GM12878 (cell line): Measurements from ENCODE around the gene PLB1. TPM values are rescaled to one million over a fixed set of nuclear protein-coding genes. Genes with fewer than 3 reads are reported as not detected.

Experiments used
- ATAC-seq: fragments of 200-7000 bp; cut with Tn5 transposase; 3 replicates; pipeline ENCODE4 v1.9.1; 2020; ENCODE audit warnings: mild to moderate bottlenecking, moderate library complexity
- BruUV-seq: library from RNA; stranded (reverse); fragments of 400-500 nt; replicated peaks from 2 replicates; lab custom pipeline; 2021; lab: Mats Ljungman, UMichigan
- CTCF ChIA-PET: fragments of 300-600 bp; sonication (Branson Sonifier 250); formaldehyde crosslinking; extraction: SDS; loops from one replicate; lab custom pipeline; 2021; ENCODE audit warnings: inconsistent platforms; lab: Yijun Ruan, JAX
- POLR2A ChIA-PET: fragments of 350-600 bp; formaldehyde crosslinking; extraction: SDS; loops from one replicate; lab custom pipeline; 2021; ENCODE audit warnings: inconsistent platforms; lab: Charles Lee
- RAD21 ChIA-PET: fragments of 300-600 bp; sonication (Branson Sonifier 250); formaldehyde crosslinking; loops from one replicate; lab custom pipeline; 2023; ENCODE audit warnings: antibody characterized with exemption; ENCODE audit not compliant: unreplicated experiment; lab: Charles Lee
- SMC1A ChIA-PET: fragments of 300-600 bp; sonication (Branson Sonifier 250); formaldehyde crosslinking; loops from one replicate; lab custom pipeline; 2023; ENCODE audit not compliant: unreplicated experiment, uncharacterized antibody; lab: Charles Lee
- DNase-seq: peaks from one replicate; pipeline ENCODE4 v3.0.0-alpha.2; 2011; ENCODE audit warnings: low read depth, low spot score
- FAIRE-seq: peaks from 3 replicates; lab custom pipeline; 2011; peaks lifted over from hg19 to GRCh38; lab: Jason Lieb, UNC
- H2AFZ ChIP-seq: 2 replicates; pipeline ENCODE4 v1.6.0; 2011; ENCODE audit warnings: low read depth, low read length, control low read depth; ENCODE audit not compliant: control insufficient read depth
- H3K27ac ChIP-seq: 2 replicates; pipeline ENCODE4 v1.5.1; 2011; ENCODE audit warnings: control low read depth; ENCODE audit not compliant: control insufficient read depth, insufficient read depth
- H3K27me3 ChIP-seq, 2 experiments: replicated peaks in 1 of 2; 2 replicates each; pipeline versions ENCODE4 v1.6.0 to v1.6.1; 2011; ENCODE audit warnings: low read length in 1 of 2; ENCODE audit not compliant: control insufficient read depth in 2 of 2, insufficient read depth in 2 of 2
- H3K36me3 ChIP-seq, 2 experiments: 2 replicates each; pipeline ENCODE4 v1.5.1; 2011; ENCODE audit warnings: low read length in 1 of 2; ENCODE audit not compliant: control insufficient read depth in 2 of 2, insufficient read depth in 2 of 2
- H3K4me1 ChIP-seq: 2 replicates; pipeline ENCODE4 v1.6.1; 2011; ENCODE audit warnings: mild to moderate bottlenecking, low read length, moderate library complexity, mixed read lengths; ENCODE audit not compliant: control insufficient read depth, insufficient read depth
- H3K4me2 ChIP-seq: 2 replicates; pipeline ENCODE4 v1.6.0; 2011; ENCODE audit warnings: control low read depth; ENCODE audit not compliant: control insufficient read depth, insufficient read depth
- H3K4me3 ChIP-seq: fragments of 200-600 bp; sonication (generic); 2 replicates; pipeline ENCODE4 v1.5.1; 2016
- H3K79me2 ChIP-seq: 2 replicates; pipeline ENCODE4 v1.6.0; 2011; ENCODE audit warnings: low read length; ENCODE audit not compliant: control insufficient read depth, insufficient read depth
- H3K9ac ChIP-seq: 2 replicates; pipeline ENCODE4 v1.8.0; 2011; ENCODE audit warnings: low read length, control low read depth, mixed read lengths; ENCODE audit not compliant: control insufficient read depth, insufficient read depth
- H3K9me3 ChIP-seq: replicated peaks from 3 replicates; pipeline ENCODE4 v1.5.1; 2011; ENCODE audit warnings: mild to moderate bottlenecking, low read length; ENCODE audit not compliant: control insufficient read depth, insufficient read depth
- H4K20me1 ChIP-seq: 2 replicates; pipeline ENCODE4 v1.6.0; 2011; ENCODE audit not compliant: control insufficient read depth, insufficient read depth
- ASH2L ChIP-seq: fragments of 300-600, 200-600 bp; sonication (generic); IDR thresholded peaks from 2 replicates; pipeline ENCODE4 v1.6.1; 2017; ENCODE audit warnings: low read depth, mild to moderate bottlenecking, borderline replicate concordance
- BCL11A ChIP-seq: IDR thresholded peaks from 2 replicates; pipeline ENCODE4 v1.6.1; 2011; ENCODE audit warnings: low read depth, low read length
- HCFC1 ChIP-seq: fragments of 150-350 bp; IDR thresholded peaks from 2 replicates; pipeline ENCODE4 v1.6.1; 2014; ENCODE audit warnings: low read length
- IRF4 ChIP-seq: IDR thresholded peaks from 2 replicates; pipeline ENCODE4 v1.6.1; 2011; ENCODE audit warnings: low read depth, low read length
- JUNB ChIP-seq: IDR thresholded peaks from 2 replicates; pipeline ENCODE4 v1.6.1; 2016; ENCODE audit warnings: antibody characterized with exemption, mild to moderate bottlenecking
- MYB ChIP-seq: fragments of 150-350 bp; IDR thresholded peaks from 2 replicates; pipeline ENCODE4 v1.6.1; 2014; ENCODE audit warnings: mild to moderate bottlenecking, low read depth, low read length, borderline replicate concordance
- NFIC ChIP-seq: IDR thresholded peaks from 2 replicates; pipeline ENCODE4 v1.6.1; 2012; ENCODE audit warnings: low read depth, mild to moderate bottlenecking, inconsistent platforms, low read length, moderate library complexity
- NFYA ChIP-seq: IDR thresholded peaks from 2 replicates; pipeline ENCODE4 v1.6.1; 2011; ENCODE audit warnings: low read depth, mild to moderate bottlenecking, low read length, improper control_type of control experiment, borderline replicate concordance
- PAX5 ChIP-seq: IDR thresholded peaks from 2 replicates; pipeline ENCODE4 v1.6.1; 2011; ENCODE audit warnings: low read depth, low read length, borderline replicate concordance
- RUNX3 ChIP-seq: IDR thresholded peaks from 2 replicates; pipeline ENCODE4 v1.6.1; 2012; ENCODE audit warnings: low read length, inconsistent platforms
- SRF ChIP-seq, 2 experiments: IDR thresholded peaks; 2 replicates each; pipeline ENCODE4 v1.6.1; 2011; ENCODE audit warnings: low read depth in 2 of 2, low read length in 2 of 2, mild to moderate bottlenecking in 1 of 2, moderate library complexity in 1 of 2
- STAT3 ChIP-seq: IDR thresholded peaks from 2 replicates; pipeline ENCODE4 v1.6.1; 2011; ENCODE audit warnings: low read depth, low read length, improper control_type of control experiment
- ZNF24 ChIP-seq: fragments of 450-650 bp; IDR thresholded peaks from 2 replicates; pipeline ENCODE4 v1.6.1; 2017; ENCODE audit warnings: antibody characterized with exemption, mild to moderate bottlenecking
- WGBS: methylation state at CpG from one replicate; pipeline ENCODE4 v1.1.6; 2016; ENCODE audit warnings: low lambda C conversion rate; ENCODE audit not compliant: insufficient replicate concordance, insufficient coverage; ENCODE audit errors: missing lambda C conversion rate; 5-methylcytosine and 5-hydroxymethylcytosine counted together
- in situ Hi-C: fragments of 300-500 bp; cut with MboI; formaldehyde crosslinking; loops from 9 replicates; pipeline ENCODE4 v1.14.3; 2018; ENCODE audit warnings: mixed read lengths
- intact Hi-C: fragments of 100-400 bp; cut with micrococcal nuclease; formaldehyde crosslinking; loops from one replicate; pipeline ENCODE4 v1.14.2; 2022; ENCODE audit not compliant: unreplicated experiment
- polyA plus RNA-seq, 11 experiments: library from polyadenylated mRNA; depleted of rRNA in 4 of 11; unstranded in 6 of 11; stranded (reverse) in 5 of 11; fragments of >200 nt; fragmentation: Nextera tagmentation in 4 of 11; fragmentation: Illumina TruSeq in 1 of 11; extraction: Ambion mirVana in 4 of 11; extraction: Trizol in 1 of 11; gene quantifications; 1 replicate in 1 of 11; 2 replicates in 10 of 11; pipeline versions ENCODE4 v1.2.1 to v1.2.3, GENCODE V29; 2011 to 2016; ENCODE audit warnings: inconsistent platforms in 2 of 11, missing spikeins in 2 of 11, low read depth in 1 of 11
- total RNA-seq, 4 experiments: library from RNA; depleted of rRNA in 3 of 4; stranded (reverse); fragments of >200 nt in 3 of 4; fragmentation: Illumina TruSeq in 1 of 4; extraction: Trizol in 1 of 4; gene quantifications; 2 replicates each; pipeline versions ENCODE4 v1.2.1 to v1.2.3, GENCODE V29; 2013 to 2021
- TF ChIP-seq, protein P1 (sequence below): fragments of 450-650 bp; IDR thresholded peaks from 2 replicates; pipeline ENCODE4 v1.6.1; 2017; ENCODE audit warnings: low read depth, mild to moderate bottlenecking, moderate library complexity
- TF ChIP-seq, protein P2 (sequence below): fragments of 150-350 bp; IDR thresholded peaks from 2 replicates; pipeline ENCODE4 v1.6.1; 2016; ENCODE audit warnings: low read depth, low read length
- TF ChIP-seq, protein P3 (sequence below): IDR thresholded peaks from 2 replicates; pipeline ENCODE4 v1.6.1; 2012; ENCODE audit warnings: low read length, inconsistent platforms

PLB1 gene
- total and polyA plus RNA-seq, 10 of the 15 experiments (the other 5 are each of a cell fraction or from before 2014, with no cell fraction given): 0.03 to 0.49 (median 0.28) TPM

DNA sequence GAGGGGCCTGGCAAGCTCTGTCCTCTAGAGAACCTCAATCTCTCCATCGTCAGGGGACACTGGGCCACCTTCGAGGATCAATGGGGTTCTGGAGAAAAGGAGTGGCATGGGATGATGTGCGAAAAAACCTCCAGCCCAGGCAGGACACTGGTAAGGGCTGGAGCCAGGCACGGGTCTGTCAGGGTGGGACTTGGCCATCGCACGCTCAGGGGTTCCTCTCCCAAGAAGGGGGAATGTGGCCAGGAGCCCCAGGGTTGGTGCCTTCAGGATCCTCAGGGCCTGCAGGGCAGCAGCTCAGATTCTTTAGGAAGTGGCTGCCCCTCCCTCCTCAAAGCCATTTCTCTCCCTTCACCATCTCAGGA lies 46.8 kb upstream of the PLB1 start (continued):
- TF ChIP-seq, protein P1, sequence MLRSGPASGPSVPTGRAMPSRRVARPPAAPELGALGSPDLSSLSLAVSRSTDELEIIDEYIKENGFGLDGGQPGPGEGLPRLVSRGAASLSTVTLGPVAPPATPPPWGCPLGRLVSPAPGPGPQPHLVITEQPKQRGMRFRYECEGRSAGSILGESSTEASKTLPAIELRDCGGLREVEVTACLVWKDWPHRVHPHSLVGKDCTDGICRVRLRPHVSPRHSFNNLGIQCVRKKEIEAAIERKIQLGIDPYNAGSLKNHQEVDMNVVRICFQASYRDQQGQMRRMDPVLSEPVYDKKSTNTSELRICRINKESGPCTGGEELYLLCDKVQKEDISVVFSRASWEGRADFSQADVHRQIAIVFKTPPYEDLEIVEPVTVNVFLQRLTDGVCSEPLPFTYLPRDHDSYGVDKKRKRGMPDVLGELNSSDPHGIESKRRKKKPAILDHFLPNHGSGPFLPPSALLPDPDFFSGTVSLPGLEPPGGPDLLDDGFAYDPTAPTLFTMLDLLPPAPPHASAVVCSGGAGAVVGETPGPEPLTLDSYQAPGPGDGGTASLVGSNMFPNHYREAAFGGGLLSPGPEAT: no peak
- TF ChIP-seq NFYA (no peak), ZNF24 (no peak)
- TF ChIP-seq, protein P2, sequence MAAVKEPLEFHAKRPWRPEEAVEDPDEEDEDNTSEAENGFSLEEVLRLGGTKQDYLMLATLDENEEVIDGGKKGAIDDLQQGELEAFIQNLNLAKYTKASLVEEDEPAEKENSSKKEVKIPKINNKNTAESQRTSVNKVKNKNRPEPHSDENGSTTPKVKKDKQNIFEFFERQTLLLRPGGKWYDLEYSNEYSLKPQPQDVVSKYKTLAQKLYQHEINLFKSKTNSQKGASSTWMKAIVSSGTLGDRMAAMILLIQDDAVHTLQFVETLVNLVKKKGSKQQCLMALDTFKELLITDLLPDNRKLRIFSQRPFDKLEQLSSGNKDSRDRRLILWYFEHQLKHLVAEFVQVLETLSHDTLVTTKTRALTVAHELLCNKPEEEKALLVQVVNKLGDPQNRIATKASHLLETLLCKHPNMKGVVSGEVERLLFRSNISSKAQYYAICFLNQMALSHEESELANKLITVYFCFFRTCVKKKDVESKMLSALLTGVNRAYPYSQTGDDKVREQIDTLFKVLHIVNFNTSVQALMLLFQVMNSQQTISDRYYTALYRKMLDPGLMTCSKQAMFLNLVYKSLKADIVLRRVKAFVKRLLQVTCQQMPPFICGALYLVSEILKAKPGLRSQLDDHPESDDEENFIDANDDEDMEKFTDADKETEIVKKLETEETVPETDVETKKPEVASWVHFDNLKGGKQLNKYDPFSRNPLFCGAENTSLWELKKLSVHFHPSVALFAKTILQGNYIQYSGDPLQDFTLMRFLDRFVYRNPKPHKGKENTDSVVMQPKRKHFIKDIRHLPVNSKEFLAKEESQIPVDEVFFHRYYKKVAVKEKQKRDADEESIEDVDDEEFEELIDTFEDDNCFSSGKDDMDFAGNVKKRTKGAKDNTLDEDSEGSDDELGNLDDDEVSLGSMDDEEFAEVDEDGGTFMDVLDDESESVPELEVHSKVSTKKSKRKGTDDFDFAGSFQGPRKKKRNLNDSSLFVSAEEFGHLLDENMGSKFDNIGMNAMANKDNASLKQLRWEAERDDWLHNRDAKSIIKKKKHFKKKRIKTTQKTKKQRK: no peak
- TF ChIP-seq, all 136 proteins: peak for 0

DNA sequence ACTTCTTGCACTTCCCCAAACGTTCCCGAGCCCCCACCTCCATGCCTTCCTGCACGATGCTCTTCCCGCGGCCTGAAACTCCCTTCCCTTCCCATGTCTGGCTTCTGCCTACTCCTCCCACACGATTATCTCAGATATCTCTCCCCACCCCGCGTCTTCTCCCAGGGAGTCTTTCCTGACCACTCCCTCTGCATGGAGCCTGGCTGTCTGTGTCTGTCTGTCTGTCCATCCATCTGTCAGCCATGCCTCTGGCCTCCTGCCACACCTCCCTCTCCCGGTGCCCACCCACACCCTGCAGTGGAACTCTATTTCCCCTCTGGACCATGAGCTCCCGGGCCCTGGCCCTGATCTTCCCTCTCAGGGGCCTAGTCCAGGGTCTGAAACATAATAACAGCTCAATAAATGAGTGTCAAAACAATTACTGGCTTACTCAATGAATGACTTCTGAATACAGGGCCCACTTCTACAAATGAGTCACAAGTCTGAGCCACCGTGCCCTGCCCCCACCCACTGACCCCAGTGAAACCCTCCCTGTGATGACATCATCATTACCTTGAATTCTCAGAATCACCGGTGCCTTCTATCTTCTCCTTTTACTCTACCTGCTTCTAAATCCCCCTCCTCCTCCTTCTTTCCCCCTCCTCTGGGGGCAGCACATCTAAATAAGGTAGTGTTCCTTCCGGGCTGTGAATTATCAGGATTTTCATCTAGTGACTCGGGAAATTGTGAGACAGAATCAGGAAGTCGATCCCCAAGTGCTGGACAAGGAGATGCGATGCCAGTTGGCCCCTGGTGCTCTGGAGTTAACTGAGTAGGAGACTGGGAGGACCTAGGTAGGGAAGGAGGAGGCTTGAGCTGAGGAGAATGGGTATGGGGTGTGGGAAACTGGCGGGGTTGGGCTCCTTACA lies 46.1 kb upstream of the PLB1 start:
- ChIA-PET RAD21 (no interaction called here), SMC1A (interaction anchor here (0.6 kb wide), 1 partner anchor 33 kb away, joined by 3 read pairs; no protein-coding TSS in a partner anchor), CTCF (no interaction called here), POLR2A (interaction anchor here (0.6 kb wide), 1 partner anchor 118 kb away, joined by 3 read pairs; no protein-coding TSS in a partner anchor)
- FAIRE-seq (no peak), DNase-seq (no peak), ATAC-seq (peak; percentile 75)
- Histone ChIP-seq H3K9ac (no peak overlapping the region), H2AFZ (no peak overlapping the region), H3K4me3 (no peak overlapping the region), H3K79me2 (no peaks in the 10 kb centered on the region), H3K27me3 (0 out of 4 replicates have a peak, but pooled peaks cover 0 to 3% of the 10 kb centered on the region in 2 experiments), H4K20me1 (no peaks in the 10 kb centered on the region), H3K4me2 (no peak overlapping the region), H3K4me1 (0 out of 2 replicates have a peak, but pooled peaks cover 3% of the 10 kb centered on the region), H3K27ac (no peak overlapping the region), H3K36me3 (no peaks in the 10 kb centered on the region), H3K9me3 (no peaks in the 10 kb centered on the region)
- no TSS peak for BruUV-seq
- 37% methylated on average over 17 of the region's 17 CpGs for WGBS
- in situ Hi-C loops: no loop called here
- intact Hi-C loops: no loop called here
- TF ChIP-seq NFIC: peak; percentile 47; the same call in 1 of the 2 replicates
- TF ChIP-seq, protein P3, sequence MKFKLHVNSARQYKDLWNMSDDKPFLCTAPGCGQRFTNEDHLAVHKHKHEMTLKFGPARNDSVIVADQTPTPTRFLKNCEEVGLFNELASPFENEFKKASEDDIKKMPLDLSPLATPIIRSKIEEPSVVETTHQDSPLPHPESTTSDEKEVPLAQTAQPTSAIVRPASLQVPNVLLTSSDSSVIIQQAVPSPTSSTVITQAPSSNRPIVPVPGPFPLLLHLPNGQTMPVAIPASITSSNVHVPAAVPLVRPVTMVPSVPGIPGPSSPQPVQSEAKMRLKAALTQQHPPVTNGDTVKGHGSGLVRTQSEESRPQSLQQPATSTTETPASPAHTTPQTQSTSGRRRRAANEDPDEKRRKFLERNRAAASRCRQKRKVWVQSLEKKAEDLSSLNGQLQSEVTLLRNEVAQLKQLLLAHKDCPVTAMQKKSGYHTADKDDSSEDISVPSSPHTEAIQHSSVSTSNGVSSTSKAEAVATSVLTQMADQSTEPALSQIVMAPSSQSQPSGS: peak; percentile 84
- no peak for TF ChIP-seq MYB
- no peak for TF ChIP-seq ASH2L
- TF ChIP-seq PAX5: 0 out of 2 replicates have a peak, but pooled peaks have one; percentile 34
- TF ChIP-seq RUNX3: peak; percentile 33; the same call in 1 of the 2 replicates
- TF ChIP-seq IRF4: peak; percentile 65; the same call in 1 of the 2 replicates
- no peak for TF ChIP-seq HCFC1
- no peak for TF ChIP-seq STAT3
- TF ChIP-seq SRF (IDR thresholded peaks at IDR 0.05; ENCODE audit: low read depth in 2 of 2, low read length in 2 of 2): peak in 1 of 2 experiments; percentile 70; a peak in 1 of 4 replicates
- peak; percentile 85 for TF ChIP-seq JUNB
- TF ChIP-seq BCL11A: 0 out of 2 replicates have a peak, but pooled peaks have one; percentile 16
